ENCODE data around the gene ZFP2.

Gene ZFP2

DNA sequence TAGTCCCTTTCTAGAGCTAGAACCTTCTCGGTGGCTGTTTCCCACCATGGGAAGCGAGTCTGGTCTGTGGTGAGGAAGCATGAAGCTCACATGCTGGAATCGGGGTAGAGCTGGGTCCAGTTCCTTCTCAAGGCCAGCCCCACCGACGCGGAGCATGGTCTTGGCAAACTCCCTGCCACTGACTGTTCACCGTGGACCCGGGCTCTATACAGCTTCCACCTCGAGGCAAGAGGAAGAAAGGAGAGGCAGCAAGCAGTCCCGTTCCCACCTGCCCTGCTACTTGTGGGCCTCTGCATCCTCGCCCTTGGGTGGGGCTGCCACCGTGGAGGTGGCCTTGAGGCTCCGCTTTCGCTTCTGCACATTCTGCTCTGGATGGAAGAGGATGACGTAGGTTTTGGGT, 85.7 kb downstream of the ZFP2 start:
- ATAC-seq (no peak), DNase-seq (no peak)

Measured in stimulated activated naive CD8-positive, alpha-beta T cell treated with anti-CD3 and anti-CD28 coated beads, Interleukin-15, Interleukin-2, amounts not matched to agents 100 U/mL and 50 U/mL, for 24 hours (primary cell).